Body of pancreas (tissue), 4 donors: ENCODE measurements around the gene TMEM89. TPM values are rescaled to one million over a fixed set of nuclear protein-coding genes. Genes with fewer than 3 reads are reported as not detected.

Source experiments
- ATAC-seq: fragments of 150-250 bp; one replicate; pipeline ENCODE4 v1.9.1; 2016
- DNase-seq, 4 donors: peaks; one replicate each; pipeline ENCODE4 v3.0.0-alpha.2; 2019
- H3K27ac ChIP-seq, 4 donors: fragments of 200-600 bp; sonication (generic); 1 replicate in 3 of 4; 2 replicates in 1 of 4; pipeline versions ENCODE4 v1.5.1 to v1.6.1; 2016 to 2019; ENCODE audit warnings: mild to moderate bottlenecking in 1 of 4, mixed read lengths in 1 of 4, moderate library complexity in 1 of 4
- H3K27me3 ChIP-seq, 2 donors: fragments of 200-600 bp; sonication (generic); one replicate each; pipeline ENCODE4 v1.6.0; 2016; ENCODE audit warnings: mild to moderate bottlenecking in 1 of 2
- H3K36me3 ChIP-seq, 2 donors: fragments of 200-600 bp; sonication (generic); replicated peaks in 1 of 2; 2 replicates each; pipeline ENCODE4 v1.5.1; 2016; ENCODE audit warnings: low read depth in 2 of 2; ENCODE audit not compliant: insufficient read depth in 1 of 2
- H3K4me1 ChIP-seq: fragments of 200-600 bp; sonication (generic); one replicate; pipeline ENCODE4 v1.6.0; 2016
- H3K4me3 ChIP-seq, 2 donors: fragments of 200-600 bp; sonication (generic); 1 replicate in 1 of 2; 2 replicates in 1 of 2; pipeline ENCODE4 v1.5.1; 2016 to 2019
- H3K9me3 ChIP-seq, 3 donors: fragments of 200-600 bp; sonication (generic); 1 replicate in 2 of 3; 2 replicates in 1 of 3; pipeline ENCODE4 v1.5.1; 2016
- CTCF ChIP-seq, 7 experiments: fragments of 450-650 bp in 4 of 7; fragments of 200-600 bp in 3 of 7; sonication (generic) in 3 of 7; IDR thresholded peaks; one replicate each; pipeline ENCODE4 v1.5.1; 2016 to 2019; ENCODE audit warnings: antibody characterized with exemption in 7 of 7
- POLR2A ChIP-seq, 3 donors: fragments of 450-650 bp; IDR thresholded peaks; one replicate each; pipeline ENCODE4 v1.6.1; 2016; ENCODE audit warnings: antibody characterized with exemption in 3 of 3, mild to moderate bottlenecking in 2 of 3
- WGBS, 2 donors: methylation state at CpG; one replicate each; pipeline ENCODE4 v1.1.5; 2017; 5-methylcytosine and 5-hydroxymethylcytosine counted together
- intact Hi-C: fragments of 100-400 bp; cut with DNase I; formaldehyde crosslinking; loops from one replicate; pipeline ENCODE4 v1.15.1; 2023
- total RNA-seq, 2 donors: library from RNA; depleted of rRNA; stranded (reverse); fragments of >200 nt; gene quantifications; one replicate each; pipeline ENCODE4 v1.1.0, GENCODE V29; 2016

Gene TMEM89
- total RNA-seq, 2 donors from 2014 or later = not detected

- Histone ChIP-seq H3K36me3 (peaks cover 0 to 2% of the 10 kb centered on the region in 2 donors), H3K4me1 (peaks cover 10% of the 10 kb centered on the region), H3K27ac (no peak overlapping the region), H3K4me3 (no peak overlapping the region), H3K27me3 (no peaks in the 10 kb centered on the region), H3K9me3 (no peaks in the 10 kb centered on the region)
- DNase-seq (no peak), ATAC-seq (no peak)
- intact Hi-C loops = no loop called here
- TF ChIP-seq POLR2A (IDR thresholded peaks at IDR 0.05) (no peak), CTCF (IDR thresholded peaks at IDR 0.05) (no peak)
- WGBS, 2 donors = 87 to 93% methylated on average over 7 to 10 of the region's 12 CpGs
Observed at GRCh38 chr3:48630833-48631232, 9.3 kb upstream of the TMEM89 start.

GRCh38 chr3:48630407-48630806 lies 8.8 kb upstream of the TMEM89 start:
- DNase-seq (no peak), ATAC-seq (no peak)
- H3K27ac ChIP-seq = no peak overlapping the region
- intact Hi-C loops = no loop called here
- H3K9me3 ChIP-seq = no peaks in the 10 kb centered on the region
- TF ChIP-seq CTCF (IDR thresholded peaks at IDR 0.05) = no peak
- no peak for TF ChIP-seq POLR2A (IDR thresholded peaks at IDR 0.05)
- 90 to 91% methylated on average over 2 to 8 of the region's 8 CpGs for WGBS, 2 donors
- H3K36me3 ChIP-seq = peaks cover 0 to 2% of the 10 kb centered on the region in 2 donors
- H3K4me1 ChIP-seq = peaks cover 8% of the 10 kb centered on the region
- H3K27me3 ChIP-seq = no peaks in the 10 kb centered on the region
- H3K4me3 ChIP-seq = no peak overlapping the region

- peaks cover 0 to 2% of the 10 kb centered on the region in 2 donors for H3K36me3 ChIP-seq
- no peak overlapping the region for H3K27ac ChIP-seq
- no peaks in the 10 kb centered on the region for H3K27me3 ChIP-seq
- ATAC-seq = no peak
- intact Hi-C loops = no loop called here
- no peak for TF ChIP-seq CTCF (IDR thresholded peaks at IDR 0.05)
- TF ChIP-seq POLR2A (IDR thresholded peaks at IDR 0.05) = no peak
- DNase-seq = no peak
- H3K9me3 ChIP-seq = no peaks in the 10 kb centered on the region
- H3K4me3 ChIP-seq = no peak overlapping the region
- 94 to 100% methylated on average over 5 to 12 of the region's 12 CpGs for WGBS, 2 donors
- H3K4me1 ChIP-seq = peaks cover 8% of the 10 kb centered on the region
Observed at GRCh38 chr3:48629894-48630293, 8.3 kb upstream of the TMEM89 start.

- Histone ChIP-seq H3K36me3 (peaks cover 0 to 2% of the 10 kb centered on the region in 2 donors), H3K4me3 (no peak overlapping the region), H3K4me1 (no peaks in the 10 kb centered on the region), H3K9me3 (no peaks in the 10 kb centered on the region), H3K27me3 (no peaks in the 10 kb centered on the region), H3K27ac (no peak overlapping the region)
- DNase-seq (no peak), ATAC-seq (no peak)
- WGBS, 2 donors = 82 to 86% methylated on average over 13 of the region's 13 CpGs
- intact Hi-C loops = no loop called here
- TF ChIP-seq POLR2A (IDR thresholded peaks at IDR 0.05) (no peak), CTCF (IDR thresholded peaks at IDR 0.05) (no peak)
Observed at GRCh38 chr3:48628277-48629017, 6.9 kb upstream of the TMEM89 start.

- Histone ChIP-seq H3K4me3 (no peak overlapping the region), H3K27me3 (no peaks in the 10 kb centered on the region), H3K27ac (no peak overlapping the region), H3K9me3 (no peaks in the 10 kb centered on the region), H3K4me1 (no peaks in the 10 kb centered on the region), H3K36me3 (peaks cover 0 to 2% of the 10 kb centered on the region in 2 donors)
- TF ChIP-seq POLR2A (IDR thresholded peaks at IDR 0.05) = no peak
- TF ChIP-seq CTCF (IDR thresholded peaks at IDR 0.05) = no peak
- WGBS, 2 donors = 94 to 96% methylated on average over 5 to 6 of the region's 6 CpGs
- ATAC-seq = no peak
- intact Hi-C loops = no loop called here
- DNase-seq = no peak
Observed at GRCh38 chr3:48625600-48625999, 4.0 kb upstream of the TMEM89 start.
